ENCODE results near the gene WDR5. TPM values are rescaled to one million over a fixed set of nuclear protein-coding genes. Genes with fewer than 3 reads are reported as not detected.

Gene WDR5
- total RNA-seq, 1 experiment from 2014 or later: 76.4 TPM

DNA sequence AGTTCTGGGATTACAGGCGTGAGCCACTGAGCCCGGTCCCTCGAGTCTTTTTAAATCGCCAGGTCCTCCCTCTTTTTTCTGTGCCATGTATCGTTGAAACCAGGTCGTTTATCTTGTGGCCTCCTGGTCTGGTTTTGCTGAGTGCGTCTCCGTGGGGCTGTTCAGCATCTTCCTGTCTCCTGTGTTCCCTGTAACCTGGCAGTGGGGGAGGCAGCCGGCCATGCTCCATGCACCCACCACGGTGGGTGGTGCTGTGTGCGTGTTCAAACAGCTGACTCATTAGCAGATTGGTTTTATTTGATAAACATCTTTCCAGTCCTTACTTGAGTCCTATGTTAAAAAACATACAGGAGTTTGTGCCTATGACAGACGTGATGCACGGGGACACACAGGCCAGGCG is 25.8 kb downstream of the WDR5 start:
- Histone ChIP-seq H3K27ac (ENCODE audit: low read depth, low read length, poor library complexity, severe bottlenecking) (no peak overlapping the region), H3K36me3 (ENCODE audit: insufficient read depth, low read length, poor library complexity, severe bottlenecking) (peaks cover 24% of the 10 kb centered on the region), H3K4me3 (ENCODE audit: low read depth, low read length, poor library complexity, severe bottlenecking) (no peak overlapping the region), H3K9me3 (ENCODE audit: low read depth, low read length, poor library complexity, severe bottlenecking) (no peaks in the 10 kb centered on the region), H3K4me1 (ENCODE audit: insufficient read depth, low read length, poor library complexity, severe bottlenecking) (no peaks in the 10 kb centered on the region), H3K27me3 (replicated peaks; ENCODE audit: insufficient read depth, low read depth, low read length, poor library complexity) (no peaks in the 10 kb centered on the region)
- ChIA-PET POLR2A (ENCODE audit: low non-redundant PET) (no interaction called here), CTCF (interaction anchor here (0.7 kb wide), 1 partner anchor 756 kb away, joined by 8 read pairs; the partner anchor contains the start of gene FCN1)
- no peak for DNase-seq (ENCODE audit: low spot score)
- BruUV-seq (replicated peaks): no TSS peak
- intact Hi-C loops (cut with micrococcal nuclease; ENCODE audit: unreplicated experiment): loop anchor here (10.0 kb wide), 1 partner anchor 483 kb away; the partner anchor contains the start of gene COL5A1
- TF ChIP-seq EZH2 (IDR thresholded peaks at IDR 0.05; ENCODE audit: borderline replicate concordance, low read depth, low read length, poor library complexity, severe bottlenecking): no peak
- TF ChIP-seq, protein P1, sequence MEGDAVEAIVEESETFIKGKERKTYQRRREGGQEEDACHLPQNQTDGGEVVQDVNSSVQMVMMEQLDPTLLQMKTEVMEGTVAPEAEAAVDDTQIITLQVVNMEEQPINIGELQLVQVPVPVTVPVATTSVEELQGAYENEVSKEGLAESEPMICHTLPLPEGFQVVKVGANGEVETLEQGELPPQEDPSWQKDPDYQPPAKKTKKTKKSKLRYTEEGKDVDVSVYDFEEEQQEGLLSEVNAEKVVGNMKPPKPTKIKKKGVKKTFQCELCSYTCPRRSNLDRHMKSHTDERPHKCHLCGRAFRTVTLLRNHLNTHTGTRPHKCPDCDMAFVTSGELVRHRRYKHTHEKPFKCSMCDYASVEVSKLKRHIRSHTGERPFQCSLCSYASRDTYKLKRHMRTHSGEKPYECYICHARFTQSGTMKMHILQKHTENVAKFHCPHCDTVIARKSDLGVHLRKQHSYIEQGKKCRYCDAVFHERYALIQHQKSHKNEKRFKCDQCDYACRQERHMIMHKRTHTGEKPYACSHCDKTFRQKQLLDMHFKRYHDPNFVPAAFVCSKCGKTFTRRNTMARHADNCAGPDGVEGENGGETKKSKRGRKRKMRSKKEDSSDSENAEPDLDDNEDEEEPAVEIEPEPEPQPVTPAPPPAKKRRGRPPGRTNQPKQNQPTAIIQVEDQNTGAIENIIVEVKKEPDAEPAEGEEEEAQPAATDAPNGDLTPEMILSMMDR (conservative IDR thresholded peaks at IDR 0.05; ENCODE audit: low read depth, low read length): no peak

DNA sequence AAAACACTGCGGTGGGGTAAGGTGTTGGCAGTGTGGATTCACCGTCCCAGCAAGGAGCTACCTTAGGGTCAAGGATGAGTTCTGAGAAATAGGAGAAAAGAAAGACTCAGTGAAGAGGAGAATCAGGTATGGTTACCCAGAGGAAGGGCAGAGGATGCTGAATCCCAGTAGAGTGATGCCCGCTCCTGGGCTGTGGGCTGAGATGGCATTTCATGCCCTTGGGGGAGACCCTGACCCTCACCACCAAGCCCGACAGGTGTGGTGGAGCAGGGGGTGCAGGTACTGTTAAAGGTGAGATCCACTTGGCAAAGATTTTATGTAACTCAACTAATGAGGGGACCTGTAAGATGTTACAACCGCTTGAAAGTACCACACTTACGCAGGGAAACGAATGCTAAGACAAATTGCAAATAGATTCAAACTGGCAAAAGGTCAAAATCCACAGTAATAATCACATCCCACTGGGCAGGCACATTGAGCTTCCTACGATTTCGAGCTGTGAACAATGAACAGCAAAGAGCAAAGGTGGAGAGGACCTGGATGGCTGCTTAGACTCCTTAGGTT is 26.4 kb downstream of the WDR5 start:
- H3K4me3 ChIP-seq (ENCODE audit: low read depth, low read length, poor library complexity, severe bottlenecking): no peak overlapping the region
- H3K27me3 ChIP-seq (replicated peaks; ENCODE audit: insufficient read depth, low read depth, low read length, poor library complexity): no peaks in the 10 kb centered on the region
- TF ChIP-seq, protein P1 (conservative IDR thresholded peaks at IDR 0.05; ENCODE audit: low read depth, low read length): no peak
- TF ChIP-seq EZH2 (IDR thresholded peaks at IDR 0.05; ENCODE audit: borderline replicate concordance, low read depth, low read length, poor library complexity, severe bottlenecking): no peak
- H3K4me1 ChIP-seq (ENCODE audit: insufficient read depth, low read length, poor library complexity, severe bottlenecking): no peaks in the 10 kb centered on the region
- intact Hi-C loops (cut with micrococcal nuclease; ENCODE audit: unreplicated experiment): loop anchor here (10.0 kb wide), 1 partner anchor 483 kb away; the partner anchor contains the start of gene COL5A1
- DNase-seq (ENCODE audit: low spot score): no peak
- no peak overlapping the region for H3K27ac ChIP-seq (ENCODE audit: low read depth, low read length, poor library complexity, severe bottlenecking)
- ChIA-PET CTCF (no interaction called here), POLR2A (ENCODE audit: low non-redundant PET) (no interaction called here)
- H3K9me3 ChIP-seq (ENCODE audit: low read depth, low read length, poor library complexity, severe bottlenecking): no peaks in the 10 kb centered on the region
- H3K36me3 ChIP-seq (ENCODE audit: insufficient read depth, low read length, poor library complexity, severe bottlenecking): peaks cover 18% of the 10 kb centered on the region
- no TSS peak for BruUV-seq (replicated peaks)

DNA sequence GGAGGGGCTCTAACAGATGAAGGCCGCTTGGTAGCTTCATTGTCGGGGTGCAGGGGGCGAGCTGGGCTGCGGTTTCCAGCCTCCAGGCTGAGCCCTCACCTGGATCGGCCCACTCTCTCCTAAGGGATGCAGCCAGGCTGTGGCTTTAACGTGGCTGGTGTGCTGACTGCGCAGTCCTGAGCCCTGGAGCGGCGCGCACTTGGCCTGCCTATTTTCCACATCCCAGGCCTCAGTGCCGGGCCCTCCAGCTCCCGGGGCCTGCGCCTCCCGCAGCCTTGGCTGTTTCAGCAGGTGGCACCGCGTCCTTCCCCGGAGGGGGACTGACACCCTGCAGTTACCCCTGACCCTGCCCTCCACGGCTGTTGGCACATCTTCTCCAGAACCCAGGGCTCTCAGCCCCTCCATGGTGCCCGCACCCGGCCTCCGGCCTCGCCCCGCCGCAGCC is 27.1 kb downstream of the WDR5 start:
- Histone ChIP-seq H3K4me3 (ENCODE audit: low read depth, low read length, poor library complexity, severe bottlenecking) (no peak overlapping the region), H3K4me1 (ENCODE audit: insufficient read depth, low read length, poor library complexity, severe bottlenecking) (no peaks in the 10 kb centered on the region), H3K27me3 (replicated peaks; ENCODE audit: insufficient read depth, low read depth, low read length, poor library complexity) (no peaks in the 10 kb centered on the region), H3K36me3 (ENCODE audit: insufficient read depth, low read length, poor library complexity, severe bottlenecking) (peaks cover 12% of the 10 kb centered on the region), H3K9me3 (ENCODE audit: low read depth, low read length, poor library complexity, severe bottlenecking) (no peaks in the 10 kb centered on the region), H3K27ac (ENCODE audit: low read depth, low read length, poor library complexity, severe bottlenecking) (no peak overlapping the region)
- BruUV-seq (replicated peaks): no TSS peak
- POLR2A ChIA-PET (ENCODE audit: low non-redundant PET): no interaction called here
- TF ChIP-seq, protein P1 (conservative IDR thresholded peaks at IDR 0.05; ENCODE audit: low read depth, low read length): no peak
- no peak for TF ChIP-seq EZH2 (IDR thresholded peaks at IDR 0.05; ENCODE audit: borderline replicate concordance, low read depth, low read length, poor library complexity, severe bottlenecking)
- intact Hi-C loops (cut with micrococcal nuclease; ENCODE audit: unreplicated experiment): loop anchor here (10.0 kb wide), 1 partner anchor 482 kb away; the partner anchor contains the start of gene COL5A1
- no peak for DNase-seq (ENCODE audit: low spot score)
- CTCF ChIA-PET: no interaction called here

Data from A673 (cell line).